ENCODE data around the gene TBCD. TPM values are rescaled to one million over a fixed set of nuclear protein-coding genes. Genes with fewer than 3 reads are reported as not detected.

TBCD gene
- polyA plus RNA-seq, 6 donors from 2014 or later, result 23.6 to 34.7 (median 27.5) TPM

- Mint-ChIP-seq H3K27ac (no peak overlapping the region), H3K4me1 (no peaks in the 10 kb centered on the region), H3K4me3 (no peak overlapping the region), H3K36me3 (peaks cover 22 to 29% of the 10 kb centered on the region in 2 donors), H3K27me3 (no peaks in the 10 kb centered on the region), H3K9me3 (no peaks in the 10 kb centered on the region)
- DNase-seq (no peak), ATAC-seq (ENCODE audit: low read depth in 2 of 2) (no peak)
Observed at GRCh38 chr17:82930043-82930923, 178.4 kb downstream of the TBCD start.

- Mint-ChIP-seq H3K9me3 (no peaks in the 10 kb centered on the region), H3K4me1 (peaks cover 0 to 3% (median 0%) of the 10 kb centered on the region in 3 donors), H3K4me3 (no peak overlapping the region), H3K27me3 (no peaks in the 10 kb centered on the region), H3K36me3 (peaks cover 27 to 34% of the 10 kb centered on the region in 2 donors), H3K27ac (no peak overlapping the region)
- DNase-seq (no peak), ATAC-seq (ENCODE audit: low read depth in 2 of 2) (no peak)
Observed at GRCh38 chr17:82930924-82931698, 179.2 kb downstream of the TBCD start.

GRCh38 chr17:82931699-82932517, 180.0 kb downstream of the TBCD start:
- H3K36me3 Mint-ChIP-seq, result peaks cover 21 to 34% of the 10 kb centered on the region in 2 donors
- H3K27ac Mint-ChIP-seq, result no peak overlapping the region
- no peak overlapping the region for H3K4me3 Mint-ChIP-seq
- peaks cover 0 to 8% (median 0%) of the 10 kb centered on the region in 3 donors for H3K4me1 Mint-ChIP-seq
- DNase-seq (no peak), ATAC-seq (ENCODE audit: low read depth in 2 of 2) (no peak)
- H3K27me3 Mint-ChIP-seq, result no peaks in the 10 kb centered on the region
- no peaks in the 10 kb centered on the region for H3K9me3 Mint-ChIP-seq

GRCh38 chr17:82932518-82933310, 180.8 kb downstream of the TBCD start:
- DNase-seq (no peak), ATAC-seq (ENCODE audit: low read depth in 2 of 2) (no peak)
- peak overlapping the region in 1 of 6 donors; percentile 65 for H3K27ac Mint-ChIP-seq
- H3K4me1 Mint-ChIP-seq, result peaks cover 0 to 8% (median 0%) of the 10 kb centered on the region in 3 donors
- H3K36me3 Mint-ChIP-seq, result peaks cover 16 to 34% of the 10 kb centered on the region in 2 donors
- no peaks in the 10 kb centered on the region for H3K27me3 Mint-ChIP-seq
- no peak overlapping the region for H3K4me3 Mint-ChIP-seq
- no peaks in the 10 kb centered on the region for H3K9me3 Mint-ChIP-seq

- peaks cover 0 to 8% (median 0%) of the 10 kb centered on the region in 3 donors for H3K4me1 Mint-ChIP-seq
- H3K27ac Mint-ChIP-seq, result peak overlapping the region in 1 of 6 donors; percentile 61
- no peaks in the 10 kb centered on the region for H3K9me3 Mint-ChIP-seq
- H3K27me3 Mint-ChIP-seq, result no peaks in the 10 kb centered on the region
- H3K36me3 Mint-ChIP-seq, result peaks cover 20 to 41% of the 10 kb centered on the region in 2 donors
- no peak for DNase-seq
- no peak for ATAC-seq (ENCODE audit: low read depth in 2 of 2)
- H3K4me3 Mint-ChIP-seq, result no peak overlapping the region
Observed at GRCh38 chr17:82933911-82934310, 182.0 kb downstream of the TBCD start.

GRCh38 chr17:82935966-82936767, 184.3 kb downstream of the TBCD start:
- Mint-ChIP-seq H3K27ac (no peak overlapping the region), H3K27me3 (no peaks in the 10 kb centered on the region), H3K36me3 (peaks cover 22 to 42% of the 10 kb centered on the region in 2 donors), H3K4me1 (peaks cover 0 to 8% (median 0%) of the 10 kb centered on the region in 3 donors), H3K9me3 (no peaks in the 10 kb centered on the region), H3K4me3 (peak overlapping the region in 1 of 8 donors; percentile 42)
- ATAC-seq (ENCODE audit: low read depth in 2 of 2) (no peak), DNase-seq (no peak)

GRCh38 chr17:82936768-82937171, 184.9 kb downstream of the TBCD start:
- peaks cover 18 to 37% of the 10 kb centered on the region in 2 donors for H3K36me3 Mint-ChIP-seq
- no peaks in the 10 kb centered on the region for H3K27me3 Mint-ChIP-seq
- no peak overlapping the region for H3K27ac Mint-ChIP-seq
- no peaks in the 10 kb centered on the region for H3K9me3 Mint-ChIP-seq
- no peak for DNase-seq
- peaks cover 0 to 8% (median 0%) of the 10 kb centered on the region in 3 donors for H3K4me1 Mint-ChIP-seq
- ATAC-seq (ENCODE audit: low read depth in 2 of 2), result no peak
- no peak overlapping the region for H3K4me3 Mint-ChIP-seq

GRCh38 chr17:82937411-82938371, 185.8 kb downstream of the TBCD start:
- no peaks in the 10 kb centered on the region for H3K27me3 Mint-ChIP-seq
- peaks cover 0 to 8% (median 0%) of the 10 kb centered on the region in 3 donors for H3K4me1 Mint-ChIP-seq

GRCh38 chr17:82938486-82938872, 186.6 kb downstream of the TBCD start:
- Mint-ChIP-seq H3K4me1 (peaks cover 0 to 8% (median 0%) of the 10 kb centered on the region in 3 donors), H3K36me3 (peaks cover 21 to 49% of the 10 kb centered on the region in 2 donors), H3K9me3 (peaks cover 0 to 6% (median 0%) of the 10 kb centered on the region in 7 donors), H3K4me3 (no peak overlapping the region), H3K27me3 (no peaks in the 10 kb centered on the region), H3K27ac (peak overlapping the region in 1 of 6 donors; percentile 22)
- DNase-seq (no peak), ATAC-seq (ENCODE audit: low read depth in 2 of 2) (no peak)

More at GRCh38 chr17:82937411-82938371, 185.8 kb downstream of the TBCD start:
- no peak for DNase-seq
- peaks cover 17 to 41% of the 10 kb centered on the region in 2 donors for H3K36me3 Mint-ChIP-seq
- ATAC-seq (ENCODE audit: low read depth in 2 of 2), result no peak
- H3K27ac Mint-ChIP-seq, result no peak overlapping the region
- H3K4me3 Mint-ChIP-seq, result no peak overlapping the region
- peaks cover 0 to 2% (median 0%) of the 10 kb centered on the region in 7 donors for H3K9me3 Mint-ChIP-seq

GRCh38 chr17:82938873-82939620, 187.2 kb downstream of the TBCD start:
- H3K9me3 Mint-ChIP-seq, result peaks cover under 1 to 10% (median 4%) of the 10 kb centered on the region in 7 donors
- peaks cover 25 to 53% of the 10 kb centered on the region in 2 donors for H3K36me3 Mint-ChIP-seq
- no peaks in the 10 kb centered on the region for H3K27me3 Mint-ChIP-seq
- no peak for ATAC-seq (ENCODE audit: low read depth in 2 of 2)
- H3K4me3 Mint-ChIP-seq, result no peak overlapping the region
- no peak for DNase-seq
- peak overlapping the region in 1 of 6 donors; percentile 72 for H3K27ac Mint-ChIP-seq
- peaks cover 0 to 8% (median 0%) of the 10 kb centered on the region in 3 donors for H3K4me1 Mint-ChIP-seq

Data from naive B cell (primary cell).